A549 (cell line): ENCODE data around the gene THAP4.

Experiments used
- CBX2 ChIP-seq: fragments of 200-600 bp; sonication (generic); IDR thresholded peaks from 2 replicates; pipeline ENCODE4 v1.6.1; 2016; ENCODE audit warnings: low read depth, mild to moderate bottlenecking, borderline replicate concordance
- CTCF ChIP-seq: fragments of >200 bp; sonication (Bioruptor Twin); formaldehyde crosslinking; IDR thresholded peaks from 3 replicates; pipeline ENCODE4 v1.5.1; 2016
- E2F6 ChIP-seq: IDR thresholded peaks from 2 replicates; pipeline ENCODE4 v1.6.1; 2012; ENCODE audit warnings: low read depth, borderline replicate concordance
- EP300 ChIP-seq, 2 experiments: fragments of >200 bp; sonication (Bioruptor Twin); formaldehyde crosslinking; IDR thresholded peaks; 2 replicates in 1 of 2; 3 replicates in 1 of 2; pipeline ENCODE4 v1.6.1; 2016 to 2017
- HDAC2 ChIP-seq: fragments of 200-600 bp; sonication (generic); IDR thresholded peaks from 2 replicates; pipeline ENCODE4 v1.6.1; 2016
- JUNB ChIP-seq: fragments of >200 bp; sonication (Bioruptor Twin); formaldehyde crosslinking; IDR thresholded peaks from 2 replicates; pipeline ENCODE4 v1.6.1; 2016
- NR3C1 ChIP-seq: fragments of >200 bp; sonication (Bioruptor Twin); formaldehyde crosslinking; IDR thresholded peaks from 3 replicates; pipeline ENCODE4 v1.6.1; 2017
- POLR2A ChIP-seq: IDR thresholded peaks from 2 replicates; pipeline ENCODE4 v1.6.1; 2012; ENCODE audit warnings: mild to moderate bottlenecking, low read length
- POLR2AphosphoS2 ChIP-seq: conservative IDR thresholded peaks from 2 replicates; pipeline ENCODE4 v1.6.1; 2012; ENCODE audit warnings: low read length, improper control_type of control experiment, inconsistent platforms
- RFX5 ChIP-seq: fragments of 450-650 bp; IDR thresholded peaks from 2 replicates; pipeline ENCODE4 v1.7.1; 2014; ENCODE audit warnings: antibody characterized with exemption, mild to moderate bottlenecking, moderate library complexity
- SMC3 ChIP-seq: fragments of >200 bp; sonication (Bioruptor Twin); formaldehyde crosslinking; IDR thresholded peaks from 3 replicates; pipeline ENCODE4 v1.6.1; 2018; ENCODE audit warnings: inconsistent platforms
- TFCP2L1 ChIP-seq: fragments of 250-450 bp; sonication (Bioruptor Pico); IDR thresholded peaks from 2 replicates; pipeline ENCODE4 v1.5.0; 2021; ENCODE audit warnings: mild to moderate bottlenecking
- TF ChIP-seq, protein P1 (sequence below): fragments of 450-650 bp; IDR thresholded peaks from 2 replicates; pipeline ENCODE4 v1.6.1; 2014; ENCODE audit warnings: antibody characterized with exemption

- TF ChIP-seq EP300 (IDR thresholded peaks at IDR 0.05) (no peak), JUNB (no peak), POLR2A (no peak), SMC3 (no peak), CTCF (no peak), E2F6 (no peak), POLR2AphosphoS2 (no peak), RFX5 (no peak), NR3C1 (no peak), CBX2 (no peak), TFCP2L1 (no peak), HDAC2 (no peak)
- TF ChIP-seq, protein P1, sequence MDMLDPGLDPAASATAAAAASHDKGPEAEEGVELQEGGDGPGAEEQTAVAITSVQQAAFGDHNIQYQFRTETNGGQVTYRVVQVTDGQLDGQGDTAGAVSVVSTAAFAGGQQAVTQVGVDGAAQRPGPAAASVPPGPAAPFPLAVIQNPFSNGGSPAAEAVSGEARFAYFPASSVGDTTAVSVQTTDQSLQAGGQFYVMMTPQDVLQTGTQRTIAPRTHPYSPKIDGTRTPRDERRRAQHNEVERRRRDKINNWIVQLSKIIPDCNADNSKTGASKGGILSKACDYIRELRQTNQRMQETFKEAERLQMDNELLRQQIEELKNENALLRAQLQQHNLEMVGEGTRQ: no peak
Measured at GRCh38 chr2:241637795-241638660, 1.1 kb upstream of the THAP4 start.
